Smooth muscle cell of the brain vasculature (primary cell): ENCODE measurements around the gene IL36G.
A peak's percentile ranks its signal among the peaks of the same experiment; 100 is the strongest.
"Not testable (repeated sequence)": the region's sequence is repeated elsewhere in the genome, so short reads cannot be mapped to it uniquely, and the experiment has no call there.

Source experiments
- DNase-seq: peaks from one replicate; pipeline ENCODE4 v3.0.0-alpha.2; 2012; ENCODE audit warnings: low read depth, low spot score

The IL36G gene

GRCh38 chr2:112977559-112978056, at the start of gene IL36G:
Gene IL36G, plus strand, starts transcription at chr2:112978006. Its CDS starts 633 bp downstream, at chr2:112978639.
- DNase-seq = no peak

- DNase-seq = no peak
Observed at GRCh38 chr2:112933261-112933660, 44.5 kb upstream of the IL36G start.

GRCh38 chr2:112934117-112934516, 43.7 kb upstream of the IL36G start:
- not testable (repeated sequence) for DNase-seq

GRCh38 chr2:112936927-112937232, 40.9 kb upstream of the IL36G start:
- no peak for DNase-seq

GRCh38 chr2:112938904-112939303, 38.9 kb upstream of the IL36G start:
- DNase-seq = peak; percentile 17

- DNase-seq = no peak
Observed at GRCh38 chr2:112939425-112939824, 38.4 kb upstream of the IL36G start.

DNA sequence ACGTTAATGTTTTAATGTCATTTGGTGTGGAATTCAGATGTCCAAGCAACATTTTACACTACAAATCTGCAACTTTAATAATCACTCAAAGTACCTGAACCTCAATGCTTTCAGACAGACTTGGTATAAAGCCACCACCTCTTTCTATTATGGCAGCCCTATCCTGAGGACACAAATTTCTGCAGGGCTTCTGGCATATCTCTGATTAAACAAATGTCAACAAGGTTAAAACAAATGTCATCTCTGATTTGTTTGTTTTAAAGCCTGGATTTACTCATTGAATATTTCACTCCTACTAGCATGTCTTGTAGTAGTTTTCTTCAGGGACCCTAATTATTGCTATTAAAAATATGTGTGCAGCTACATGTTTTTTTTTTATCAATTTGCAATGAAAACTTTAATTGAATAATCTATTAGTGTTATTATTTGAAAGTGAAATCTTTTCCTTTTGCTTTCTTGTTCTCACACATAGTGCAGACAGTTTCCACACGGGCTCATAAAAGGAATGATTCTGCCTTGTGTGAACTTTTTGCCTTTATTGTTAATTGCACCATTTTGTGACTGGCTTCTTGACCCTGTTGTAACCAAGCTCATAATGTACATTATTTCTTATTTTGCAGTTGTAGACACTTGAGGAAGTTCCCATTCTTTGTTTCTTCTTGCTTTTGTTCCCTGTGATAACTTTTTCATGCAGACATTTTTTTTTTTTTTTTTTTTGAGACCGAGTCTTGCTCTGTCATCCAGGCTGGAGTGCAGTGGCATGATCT, 36.8 kb upstream of the IL36G start:
- DNase-seq = no peak

- DNase-seq = peak; percentile 45
Observed at GRCh38 chr2:112941753-112942653, 35.8 kb upstream of the IL36G start.

- DNase-seq = peak; percentile 31
Observed at GRCh38 chr2:112942654-112943002, 35.2 kb upstream of the IL36G start.

DNA sequence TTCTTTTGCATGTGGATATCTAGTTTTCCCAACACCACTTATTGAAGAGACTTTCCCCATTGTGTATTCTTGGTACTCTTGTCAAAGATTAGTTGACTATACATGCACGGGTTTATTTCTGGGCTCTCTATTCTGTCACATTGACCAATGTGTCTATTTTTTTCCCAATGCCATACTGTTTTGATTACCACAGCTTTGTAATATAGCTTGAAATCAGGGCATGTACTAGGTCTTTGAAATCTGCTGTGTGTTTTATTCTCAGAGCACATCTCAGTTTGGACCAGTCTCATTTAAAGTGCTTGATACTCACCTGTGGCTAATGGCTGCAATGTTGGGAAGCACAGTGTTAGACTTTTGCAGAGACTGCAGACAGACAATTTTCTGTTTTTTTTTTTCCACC, 32.8 kb upstream of the IL36G start:
- DNase-seq = no peak

DNA sequence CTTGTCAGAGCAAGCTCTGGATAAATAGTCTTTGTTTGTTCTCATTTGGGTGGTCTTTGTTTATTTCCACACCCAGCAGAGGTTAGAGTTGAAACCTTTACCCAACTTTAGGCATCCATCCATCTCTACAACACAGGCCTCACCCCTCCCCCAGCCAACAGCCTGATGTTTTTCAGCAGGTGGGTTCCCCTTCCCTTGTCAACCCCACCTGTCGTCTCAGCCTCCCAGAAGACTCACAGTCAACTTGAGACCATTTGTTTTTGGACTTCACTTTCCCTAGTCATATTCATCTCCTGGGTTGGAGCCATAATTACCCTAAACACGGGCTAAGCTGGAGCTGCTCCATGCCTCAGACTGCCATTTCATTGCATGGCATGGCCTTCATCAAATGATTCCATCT, 31.7 kb upstream of the IL36G start:
- no peak for DNase-seq

DNA sequence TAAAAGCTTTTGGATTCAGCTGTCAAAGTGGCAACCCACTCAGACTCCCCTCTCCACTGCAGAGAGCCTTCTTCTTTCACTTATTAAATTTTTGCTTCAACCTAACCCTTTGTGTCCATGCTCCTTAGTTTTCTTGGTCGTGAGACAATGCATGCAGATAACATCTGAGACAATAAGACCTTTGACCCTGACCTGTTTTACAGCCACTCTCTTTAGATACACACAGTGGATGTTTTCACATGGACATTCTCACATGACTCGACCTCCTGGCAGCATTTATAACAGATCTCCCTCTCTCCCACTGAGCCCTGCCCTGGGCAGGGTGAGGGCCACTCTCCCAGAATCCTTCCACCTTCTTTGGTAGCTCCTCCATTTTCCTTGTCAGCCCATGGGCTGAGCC, 30.4 kb upstream of the IL36G start:
- no peak for DNase-seq

DNA sequence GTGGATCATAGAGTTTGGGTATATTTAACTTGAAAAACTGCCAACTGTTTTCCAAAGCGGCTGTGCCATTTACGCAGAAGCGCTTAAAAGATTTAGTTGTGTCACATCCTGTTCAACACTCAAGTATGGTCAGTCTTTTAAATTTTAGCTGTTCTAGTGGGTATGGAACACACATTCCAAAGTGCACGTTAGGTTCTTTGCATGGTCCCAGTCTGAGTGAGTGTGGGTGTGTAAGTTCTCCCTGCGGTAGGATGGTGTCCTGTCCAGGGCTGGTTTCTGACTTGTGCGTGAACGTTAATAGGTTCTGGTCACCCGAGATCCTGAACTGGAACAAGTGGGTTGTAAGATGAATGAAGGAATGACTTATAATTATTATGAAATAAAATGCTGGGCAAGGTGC, 28.4 kb upstream of the IL36G start:
- no peak for DNase-seq

DNA sequence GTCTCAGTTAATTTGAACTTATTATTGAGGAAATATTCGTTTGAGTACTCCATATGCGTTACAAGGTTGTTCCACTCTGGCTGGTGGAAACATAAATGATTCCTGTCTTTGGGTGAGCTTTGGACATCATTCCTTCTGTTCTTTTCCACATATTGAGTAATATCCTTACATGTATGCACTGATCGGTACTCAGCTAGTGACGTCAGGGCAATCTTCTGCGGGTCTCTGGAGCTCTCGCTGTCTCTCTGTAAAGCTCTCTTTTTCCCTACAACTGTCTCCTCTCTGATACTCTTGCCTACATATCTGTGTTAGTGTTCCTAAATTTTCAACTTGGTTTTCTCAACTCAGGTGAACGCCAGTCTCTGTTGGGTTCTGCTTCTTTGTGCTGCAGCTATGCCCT, 23.4 kb upstream of the IL36G start:
- DNase-seq = no peak

- no peak for DNase-seq
Observed at GRCh38 chr2:112957511-112957910, 20.3 kb upstream of the IL36G start.

GRCh38 chr2:112958428-112959108, 19.2 kb upstream of the IL36G start:
- peak; percentile 10 for DNase-seq

DNA sequence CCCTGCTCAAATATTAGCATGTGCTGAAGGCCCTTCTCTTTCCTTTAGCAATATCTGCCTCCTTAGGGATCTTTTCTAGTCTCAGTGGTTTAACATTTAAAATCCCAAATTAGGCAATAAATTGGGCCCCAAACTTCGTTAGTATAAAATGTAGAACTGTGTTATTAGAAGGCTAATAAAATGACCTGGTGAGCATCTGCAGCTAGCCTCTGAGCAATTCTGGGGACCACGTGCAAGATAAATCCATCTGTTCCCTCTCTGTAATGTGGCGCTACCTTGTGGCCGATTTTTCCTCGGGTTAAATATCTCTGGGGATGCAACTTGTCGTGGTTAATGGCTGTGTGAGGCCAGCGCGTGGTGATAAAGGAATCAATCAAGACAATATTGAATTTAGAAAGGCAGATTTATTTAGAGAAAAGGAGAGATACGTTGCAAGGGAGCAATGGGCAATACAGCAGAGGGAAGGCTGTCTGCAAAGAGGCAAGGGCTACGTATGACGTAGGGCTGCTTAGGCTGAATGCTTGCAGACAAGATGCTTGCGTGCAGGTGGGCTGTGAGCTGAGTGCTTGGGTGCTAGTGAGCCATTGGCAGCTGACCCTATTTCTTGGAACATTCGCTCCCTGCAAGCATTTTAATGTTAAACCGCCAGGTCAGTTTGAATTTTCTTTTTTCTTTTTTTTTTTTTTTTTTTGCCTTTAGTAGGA, 18.5 kb upstream of the IL36G start:
- no peak for DNase-seq

GRCh38 chr2:112960230-112960825, 17.5 kb upstream of the IL36G start:
- DNase-seq = no peak

- DNase-seq = no peak
Observed at GRCh38 chr2:112962308-112963175, 15.3 kb upstream of the IL36G start.

DNA sequence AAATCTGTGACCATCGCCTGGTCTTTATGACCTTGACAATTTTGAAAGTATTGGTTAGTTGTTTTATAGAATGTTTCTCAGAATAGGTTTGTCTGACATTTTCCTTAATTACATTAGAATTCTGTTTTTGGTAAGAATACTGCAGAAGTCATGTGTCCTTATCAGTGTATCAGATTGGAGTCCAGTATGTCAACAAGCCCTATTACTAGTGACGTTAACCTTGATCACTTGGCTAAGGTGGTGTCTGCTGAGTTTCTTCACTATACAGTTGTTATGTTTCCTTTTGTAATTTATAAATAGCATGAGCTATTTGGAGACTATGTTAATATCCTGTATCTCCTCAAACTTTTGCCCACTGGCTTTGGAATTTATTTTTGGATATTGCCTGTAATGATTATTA, 10.8 kb upstream of the IL36G start:
- DNase-seq = no peak
